ENCODE measurements around the gene PYY. TPM values are rescaled to one million over a fixed set of nuclear protein-coding genes. Genes with fewer than 3 reads are reported as not detected.
A peak's percentile ranks its signal among the peaks of the same experiment; 100 is the strongest.

The PYY gene
- total RNA-seq, 6 experiments from 2014 or later: not detected

GRCh38 chr17:43912635-43913304, 41.0 kb downstream of the PYY start:
- intact Hi-C loops (cut with DNase I): no loop called here
- H3K4me3 ChIP-seq: no peak overlapping the region
- no peaks in the 10 kb centered on the region for H3K36me3 ChIP-seq
- 29% methylated on average over 1 of the region's 4 CpGs for WGBS (ENCODE audit: insufficient coverage, low coverage, low lambda C conversion rate, missing lambda C conversion rate)
- no peak for ATAC-seq
- H3K27ac ChIP-seq: no peak overlapping the region
- H3K9me3 ChIP-seq: no peaks in the 10 kb centered on the region
- no peak for DNase-seq
- H3K27me3 ChIP-seq: peaks cover 0 to 3% of the 10 kb centered on the region in 2 donors
- no peaks in the 10 kb centered on the region for H3K4me1 ChIP-seq
- no peak for TF ChIP-seq CTCF (IDR thresholded peaks at IDR 0.05)
- no peak for TF ChIP-seq POLR2A (IDR thresholded peaks at IDR 0.05)

- 44% methylated on average over 5 of the region's 8 CpGs for WGBS (ENCODE audit: insufficient coverage, low coverage, low lambda C conversion rate, missing lambda C conversion rate)
- peaks cover 0 to 8% of the 10 kb centered on the region in 2 donors for H3K27me3 ChIP-seq
- H3K36me3 ChIP-seq: no peaks in the 10 kb centered on the region
- no peak overlapping the region for H3K27ac ChIP-seq
- H3K4me3 ChIP-seq: no peak overlapping the region
- DNase-seq (no peak), ATAC-seq (no peak)
- no peak for TF ChIP-seq POLR2A (IDR thresholded peaks at IDR 0.05)
- TF ChIP-seq CTCF (IDR thresholded peaks at IDR 0.05): no peak
- intact Hi-C loops (cut with DNase I): no loop called here
- H3K4me1 ChIP-seq: no peaks in the 10 kb centered on the region
- H3K9me3 ChIP-seq: no peaks in the 10 kb centered on the region
Measured at GRCh38 chr17:43911904-43912303, 41.8 kb downstream of the PYY start.

- 30% methylated on average over 6 of the region's 7 CpGs for WGBS (ENCODE audit: insufficient coverage, low coverage, low lambda C conversion rate, missing lambda C conversion rate)
- TF ChIP-seq CTCF (IDR thresholded peaks at IDR 0.05) (no peak), POLR2A (IDR thresholded peaks at IDR 0.05) (no peak)
- ATAC-seq: no peak
- Histone ChIP-seq H3K27me3 (peaks cover 10 to 14% of the 10 kb centered on the region in 2 donors), H3K9me3 (no peaks in the 10 kb centered on the region), H3K27ac (no peak overlapping the region), H3K36me3 (no peaks in the 10 kb centered on the region), H3K4me3 (no peak overlapping the region), H3K4me1 (peaks cover 0 to 7% (median 0%) of the 10 kb centered on the region in 4 donors)
- no peak for DNase-seq
- intact Hi-C loops (cut with DNase I): loop anchor here in 1 of 2 donors (10.0 kb wide), 1 partner anchor 85 kb away; no protein-coding TSS in a partner anchor
Measured at GRCh38 chr17:43909537-43910231, 44.1 kb downstream of the PYY start.

DNA sequence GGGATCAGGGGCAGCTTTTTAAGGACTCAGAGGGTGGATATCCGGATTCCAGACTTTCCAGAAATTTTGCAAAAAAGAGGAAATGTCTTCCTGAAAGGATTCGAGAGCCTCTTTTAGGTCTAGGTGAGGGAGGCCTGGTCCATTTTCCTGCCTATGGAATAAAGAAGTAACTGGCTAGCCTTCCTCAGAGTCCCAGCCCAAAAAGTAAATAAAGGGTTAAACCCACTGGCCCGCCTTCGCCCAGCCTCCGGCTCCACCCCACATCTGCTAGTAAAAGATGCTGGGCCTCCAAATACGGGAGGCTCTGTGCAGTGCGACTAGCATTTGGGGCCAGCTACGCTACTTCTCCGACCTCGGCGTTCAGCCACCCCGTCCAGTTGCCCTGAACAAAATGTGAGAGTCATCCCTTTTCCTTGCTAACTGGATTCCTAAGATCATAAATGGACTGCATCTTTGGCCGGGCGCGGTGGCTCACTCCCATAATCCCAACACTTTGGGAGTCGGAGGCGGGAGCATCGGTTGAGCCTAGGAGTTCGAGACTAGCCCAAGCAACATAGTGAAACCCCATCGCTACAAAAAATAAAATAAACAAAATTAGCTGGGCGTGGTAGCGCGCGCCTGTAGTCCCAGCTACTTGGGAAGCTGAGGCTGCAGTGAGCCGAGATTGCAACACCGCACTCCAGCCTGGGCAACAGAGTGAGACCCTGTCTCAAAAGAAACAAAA, 45.6 kb downstream of the PYY start:
- 34% methylated on average over 19 of the region's 26 CpGs for WGBS (ENCODE audit: insufficient coverage, low coverage, low lambda C conversion rate, missing lambda C conversion rate)
- H3K36me3 ChIP-seq: no peaks in the 10 kb centered on the region
- no peak overlapping the region for H3K27ac ChIP-seq
- H3K9me3 ChIP-seq: no peaks in the 10 kb centered on the region
- peaks cover 0 to 7% (median 0%) of the 10 kb centered on the region in 4 donors for H3K4me1 ChIP-seq
- ATAC-seq: peak in 3 of 4 donors; percentile 20 to 33 (median 31)
- intact Hi-C loops (cut with DNase I): loop anchor here in 1 of 2 donors (10.0 kb wide), 1 partner anchor 87 kb away; no protein-coding TSS in a partner anchor
- H3K4me3 ChIP-seq: no peak overlapping the region
- DNase-seq: no peak
- no peak for TF ChIP-seq POLR2A (IDR thresholded peaks at IDR 0.05)
- TF ChIP-seq CTCF (IDR thresholded peaks at IDR 0.05): no peak
- H3K27me3 ChIP-seq: peaks cover 10 to 14% of the 10 kb centered on the region in 2 donors

Data from right lobe of liver (tissue), 6 donors.